ENCODE data around the gene INSR.

INSR gene

DNA sequence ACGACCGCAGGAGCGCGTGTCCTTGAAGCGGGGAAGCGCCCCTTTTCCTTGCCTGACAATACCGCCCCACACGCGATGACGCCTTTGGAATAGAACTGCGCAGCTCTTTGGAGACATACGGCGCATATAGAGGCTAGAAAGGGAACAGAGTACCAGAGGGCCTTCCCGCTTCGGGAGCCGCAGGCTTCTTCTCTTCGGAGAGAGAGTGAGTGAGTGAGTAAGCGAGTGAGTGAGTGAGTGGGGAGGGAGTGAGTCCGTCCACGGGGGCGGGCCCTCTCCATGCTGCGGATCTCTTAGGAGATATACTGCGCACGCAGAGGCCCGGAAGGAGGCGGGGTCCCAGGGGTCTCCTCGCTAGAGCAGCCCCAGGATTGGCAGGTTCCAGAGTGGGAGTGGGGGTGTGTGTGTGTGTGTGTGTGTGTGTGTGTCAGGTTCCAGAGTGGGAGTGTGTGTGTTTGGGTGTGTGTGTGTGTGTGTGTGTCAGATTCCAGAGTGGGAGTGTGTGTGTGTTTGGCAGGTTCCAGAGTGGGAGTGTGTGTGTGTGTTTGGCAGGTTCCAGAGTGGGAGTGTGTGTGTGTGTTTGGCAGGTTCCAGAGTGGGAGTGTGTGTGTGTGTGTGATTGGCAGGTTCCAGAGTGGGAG is 97.0 kb downstream of the INSR start (continued):
- TF ChIP-seq, protein P1, sequence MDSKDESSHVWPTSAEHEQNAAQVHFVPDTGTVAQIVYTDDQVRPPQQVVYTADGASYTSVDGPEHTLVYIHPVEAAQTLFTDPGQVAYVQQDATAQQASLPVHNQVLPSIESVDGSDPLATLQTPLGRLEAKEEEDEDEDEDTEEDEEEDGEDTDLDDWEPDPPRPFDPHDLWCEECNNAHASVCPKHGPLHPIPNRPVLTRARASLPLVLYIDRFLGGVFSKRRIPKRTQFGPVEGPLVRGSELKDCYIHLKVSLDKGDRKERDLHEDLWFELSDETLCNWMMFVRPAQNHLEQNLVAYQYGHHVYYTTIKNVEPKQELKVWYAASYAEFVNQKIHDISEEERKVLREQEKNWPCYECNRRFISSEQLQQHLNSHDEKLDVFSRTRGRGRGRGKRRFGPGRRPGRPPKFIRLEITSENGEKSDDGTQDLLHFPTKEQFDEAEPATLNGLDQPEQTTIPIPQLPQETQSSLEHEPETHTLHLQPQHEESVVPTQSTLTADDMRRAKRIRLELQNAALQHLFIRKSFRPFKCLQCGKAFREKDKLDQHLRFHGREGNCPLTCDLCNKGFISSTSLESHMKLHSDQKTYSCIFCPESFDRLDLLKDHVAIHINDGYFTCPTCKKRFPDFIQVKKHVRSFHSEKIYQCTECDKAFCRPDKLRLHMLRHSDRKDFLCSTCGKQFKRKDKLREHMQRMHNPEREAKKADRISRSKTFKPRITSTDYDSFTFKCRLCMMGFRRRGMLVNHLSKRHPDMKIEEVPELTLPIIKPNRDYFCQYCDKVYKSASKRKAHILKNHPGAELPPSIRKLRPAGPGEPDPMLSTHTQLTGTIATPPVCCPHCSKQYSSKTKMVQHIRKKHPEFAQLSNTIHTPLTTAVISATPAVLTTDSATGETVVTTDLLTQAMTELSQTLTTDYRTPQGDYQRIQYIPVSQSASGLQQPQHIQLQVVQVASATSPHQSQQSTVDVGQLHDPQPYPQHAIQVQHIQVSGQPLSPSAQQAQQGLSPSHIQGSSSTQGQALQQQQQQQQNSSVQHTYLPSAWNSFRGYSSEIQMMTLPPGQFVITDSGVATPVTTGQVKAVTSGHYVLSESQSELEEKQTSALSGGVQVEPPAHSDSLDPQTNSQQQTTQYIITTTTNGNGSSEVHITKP (tag by site-specific recombination; IDR thresholded peaks at IDR 0.05) = peak; percentile 85
- no peak for TF ChIP-seq ZNF623 (tag by site-specific recombination; IDR thresholded peaks at IDR 0.05)
- TF ChIP-seq, protein P2, sequence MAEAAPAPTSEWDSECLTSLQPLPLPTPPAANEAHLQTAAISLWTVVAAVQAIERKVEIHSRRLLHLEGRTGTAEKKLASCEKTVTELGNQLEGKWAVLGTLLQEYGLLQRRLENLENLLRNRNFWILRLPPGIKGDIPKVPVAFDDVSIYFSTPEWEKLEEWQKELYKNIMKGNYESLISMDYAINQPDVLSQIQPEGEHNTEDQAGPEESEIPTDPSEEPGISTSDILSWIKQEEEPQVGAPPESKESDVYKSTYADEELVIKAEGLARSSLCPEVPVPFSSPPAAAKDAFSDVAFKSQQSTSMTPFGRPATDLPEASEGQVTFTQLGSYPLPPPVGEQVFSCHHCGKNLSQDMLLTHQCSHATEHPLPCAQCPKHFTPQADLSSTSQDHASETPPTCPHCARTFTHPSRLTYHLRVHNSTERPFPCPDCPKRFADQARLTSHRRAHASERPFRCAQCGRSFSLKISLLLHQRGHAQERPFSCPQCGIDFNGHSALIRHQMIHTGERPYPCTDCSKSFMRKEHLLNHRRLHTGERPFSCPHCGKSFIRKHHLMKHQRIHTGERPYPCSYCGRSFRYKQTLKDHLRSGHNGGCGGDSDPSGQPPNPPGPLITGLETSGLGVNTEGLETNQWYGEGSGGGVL (tag by site-specific recombination; IDR thresholded peaks at IDR 0.05) = peak; percentile 95
- no peak for TF ChIP-seq ZNF175 (tag by site-specific recombination; IDR thresholded peaks at IDR 0.05)
- TF ChIP-seq, protein P3, sequence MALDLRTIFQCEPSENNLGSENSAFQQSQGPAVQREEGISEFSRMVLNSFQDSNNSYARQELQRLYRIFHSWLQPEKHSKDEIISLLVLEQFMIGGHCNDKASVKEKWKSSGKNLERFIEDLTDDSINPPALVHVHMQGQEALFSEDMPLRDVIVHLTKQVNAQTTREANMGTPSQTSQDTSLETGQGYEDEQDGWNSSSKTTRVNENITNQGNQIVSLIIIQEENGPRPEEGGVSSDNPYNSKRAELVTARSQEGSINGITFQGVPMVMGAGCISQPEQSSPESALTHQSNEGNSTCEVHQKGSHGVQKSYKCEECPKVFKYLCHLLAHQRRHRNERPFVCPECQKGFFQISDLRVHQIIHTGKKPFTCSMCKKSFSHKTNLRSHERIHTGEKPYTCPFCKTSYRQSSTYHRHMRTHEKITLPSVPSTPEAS (tag by site-specific recombination; IDR thresholded peaks at IDR 0.05) = no peak; the same call in 1 of the 2 replicates
- no peak for TF ChIP-seq ZNF155 (tag by site-specific recombination; IDR thresholded peaks at IDR 0.05)
- peak; percentile 86 for TF ChIP-seq EGR2 (tag by site-specific recombination; IDR thresholded peaks at IDR 0.05; ENCODE audit: low read depth)
- TF ChIP-seq, protein P4, sequence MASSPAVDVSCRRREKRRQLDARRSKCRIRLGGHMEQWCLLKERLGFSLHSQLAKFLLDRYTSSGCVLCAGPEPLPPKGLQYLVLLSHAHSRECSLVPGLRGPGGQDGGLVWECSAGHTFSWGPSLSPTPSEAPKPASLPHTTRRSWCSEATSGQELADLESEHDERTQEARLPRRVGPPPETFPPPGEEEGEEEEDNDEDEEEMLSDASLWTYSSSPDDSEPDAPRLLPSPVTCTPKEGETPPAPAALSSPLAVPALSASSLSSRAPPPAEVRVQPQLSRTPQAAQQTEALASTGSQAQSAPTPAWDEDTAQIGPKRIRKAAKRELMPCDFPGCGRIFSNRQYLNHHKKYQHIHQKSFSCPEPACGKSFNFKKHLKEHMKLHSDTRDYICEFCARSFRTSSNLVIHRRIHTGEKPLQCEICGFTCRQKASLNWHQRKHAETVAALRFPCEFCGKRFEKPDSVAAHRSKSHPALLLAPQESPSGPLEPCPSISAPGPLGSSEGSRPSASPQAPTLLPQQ (tag by site-specific recombination; IDR thresholded peaks at IDR 0.05) = peak; percentile 87
- TF ChIP-seq, protein P5, sequence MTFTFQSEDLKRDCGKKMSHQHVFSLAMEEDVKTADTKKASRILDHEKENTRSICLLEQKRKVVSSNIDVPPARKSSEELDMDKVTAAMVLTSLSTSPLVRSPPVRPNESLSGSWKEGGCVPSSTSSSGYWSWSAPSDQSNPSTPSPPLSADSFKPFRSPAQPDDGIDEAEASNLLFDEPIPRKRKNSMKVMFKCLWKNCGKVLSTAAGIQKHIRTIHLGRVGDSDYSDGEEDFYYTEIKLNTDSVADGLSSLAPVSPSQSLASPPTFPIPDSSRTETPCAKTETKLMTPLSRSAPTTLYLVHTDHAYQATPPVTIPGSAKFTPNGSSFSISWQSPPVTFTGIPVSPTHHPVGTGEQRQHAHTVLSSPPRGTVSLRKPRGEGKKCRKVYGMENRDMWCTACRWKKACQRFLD (tag by site-specific recombination; IDR thresholded peaks at IDR 0.05) = no peak
- TF ChIP-seq, protein P6, sequence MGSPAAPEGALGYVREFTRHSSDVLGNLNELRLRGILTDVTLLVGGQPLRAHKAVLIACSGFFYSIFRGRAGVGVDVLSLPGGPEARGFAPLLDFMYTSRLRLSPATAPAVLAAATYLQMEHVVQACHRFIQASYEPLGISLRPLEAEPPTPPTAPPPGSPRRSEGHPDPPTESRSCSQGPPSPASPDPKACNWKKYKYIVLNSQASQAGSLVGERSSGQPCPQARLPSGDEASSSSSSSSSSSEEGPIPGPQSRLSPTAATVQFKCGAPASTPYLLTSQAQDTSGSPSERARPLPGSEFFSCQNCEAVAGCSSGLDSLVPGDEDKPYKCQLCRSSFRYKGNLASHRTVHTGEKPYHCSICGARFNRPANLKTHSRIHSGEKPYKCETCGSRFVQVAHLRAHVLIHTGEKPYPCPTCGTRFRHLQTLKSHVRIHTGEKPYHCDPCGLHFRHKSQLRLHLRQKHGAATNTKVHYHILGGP (tag by site-specific recombination; IDR thresholded peaks at IDR 0.05) = no peak
- no peak for TF ChIP-seq MYNN (tag by site-specific recombination; IDR thresholded peaks at IDR 0.05; ENCODE audit: borderline replicate concordance)
- no peak for TF ChIP-seq SCRT1 (tag by site-specific recombination; IDR thresholded peaks at IDR 0.05; ENCODE audit: borderline replicate concordance)
- no peak for TF ChIP-seq ZNF837 (tag by site-specific recombination; IDR thresholded peaks at IDR 0.05)
- no peak for TF ChIP-seq ZNF571 (tag by site-specific recombination; IDR thresholded peaks at IDR 0.05)
- TF ChIP-seq ZNF223 (tag by site-specific recombination; IDR thresholded peaks at IDR 0.05) = no peak
- no peak for TF ChIP-seq ZNF777 (tag by site-specific recombination; IDR thresholded peaks at IDR 0.05; ENCODE audit: borderline replicate concordance)
- no peak for TF ChIP-seq OVOL3 (tag by site-specific recombination; IDR thresholded peaks at IDR 0.05)
- no peak for TF ChIP-seq ZNF560 (tag by site-specific recombination; IDR thresholded peaks at IDR 0.05; ENCODE audit: borderline replicate concordance)
- TF ChIP-seq SP7 (tag by site-specific recombination; IDR thresholded peaks at IDR 0.05) = peak; percentile 87
- TF ChIP-seq, protein P7, sequence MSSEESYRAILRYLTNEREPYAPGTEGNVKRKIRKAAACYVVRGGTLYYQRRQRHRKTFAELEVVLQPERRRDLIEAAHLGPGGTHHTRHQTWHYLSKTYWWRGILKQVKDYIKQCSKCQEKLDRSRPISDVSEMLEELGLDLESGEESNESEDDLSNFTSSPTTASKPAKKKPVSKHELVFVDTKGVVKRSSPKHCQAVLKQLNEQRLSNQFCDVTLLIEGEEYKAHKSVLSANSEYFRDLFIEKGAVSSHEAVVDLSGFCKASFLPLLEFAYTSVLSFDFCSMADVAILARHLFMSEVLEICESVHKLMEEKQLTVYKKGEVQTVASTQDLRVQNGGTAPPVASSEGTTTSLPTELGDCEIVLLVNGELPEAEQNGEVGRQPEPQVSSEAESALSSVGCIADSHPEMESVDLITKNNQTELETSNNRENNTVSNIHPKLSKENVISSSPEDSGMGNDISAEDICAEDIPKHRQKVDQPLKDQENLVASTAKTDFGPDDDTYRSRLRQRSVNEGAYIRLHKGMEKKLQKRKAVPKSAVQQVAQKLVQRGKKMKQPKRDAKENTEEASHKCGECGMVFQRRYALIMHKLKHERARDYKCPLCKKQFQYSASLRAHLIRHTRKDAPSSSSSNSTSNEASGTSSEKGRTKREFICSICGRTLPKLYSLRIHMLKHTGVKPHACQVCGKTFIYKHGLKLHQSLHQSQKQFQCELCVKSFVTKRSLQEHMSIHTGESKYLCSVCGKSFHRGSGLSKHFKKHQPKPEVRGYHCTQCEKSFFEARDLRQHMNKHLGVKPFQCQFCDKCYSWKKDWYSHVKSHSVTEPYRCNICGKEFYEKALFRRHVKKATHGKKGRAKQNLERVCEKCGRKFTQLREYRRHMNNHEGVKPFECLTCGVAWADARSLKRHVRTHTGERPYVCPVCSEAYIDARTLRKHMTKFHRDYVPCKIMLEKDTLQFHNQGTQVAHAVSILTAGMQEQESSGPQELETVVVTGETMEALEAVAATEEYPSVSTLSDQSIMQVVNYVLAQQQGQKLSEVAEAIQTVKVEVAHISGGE (tag by site-specific recombination; conservative IDR thresholded peaks at IDR 0.05; ENCODE audit: low read depth) = no peak
- peak; percentile 58 for TF ChIP-seq ZBTB48 (tag by site-specific recombination; IDR thresholded peaks at IDR 0.05)
- TF ChIP-seq, protein P8, sequence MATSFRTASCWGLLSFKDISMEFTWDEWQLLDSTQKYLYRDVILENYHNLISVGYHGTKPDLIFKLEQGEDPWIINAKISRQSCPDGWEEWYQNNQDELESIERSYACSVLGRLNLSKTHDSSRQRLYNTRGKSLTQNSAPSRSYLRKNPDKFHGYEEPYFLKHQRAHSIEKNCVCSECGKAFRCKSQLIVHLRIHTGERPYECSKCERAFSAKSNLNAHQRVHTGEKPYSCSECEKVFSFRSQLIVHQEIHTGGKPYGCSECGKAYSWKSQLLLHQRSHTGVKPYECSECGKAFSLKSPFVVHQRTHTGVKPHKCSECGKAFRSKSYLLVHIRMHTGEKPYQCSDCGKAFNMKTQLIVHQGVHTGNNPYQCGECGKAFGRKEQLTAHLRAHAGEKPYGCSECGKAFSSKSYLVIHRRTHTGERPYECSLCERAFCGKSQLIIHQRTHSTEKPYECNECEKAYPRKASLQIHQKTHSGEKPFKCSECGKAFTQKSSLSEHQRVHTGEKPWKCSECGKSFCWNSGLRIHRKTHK (tag by site-specific recombination; IDR thresholded peaks at IDR 0.05) = no peak
- TF ChIP-seq ZNF473 (tag by site-specific recombination; IDR thresholded peaks at IDR 0.05) = no peak
- no peak for TF ChIP-seq ZNF366 (tag by site-specific recombination; conservative IDR thresholded peaks at IDR 0.05)
